Suprapubic skin (tissue), 4 donors: Measurements from ENCODE around the gene PRKAG2.

ENCODE experiments used
- CTCF ChIP-seq, 2 donors: fragments of 200-600 bp in 1 of 2; fragments of 450-650 bp in 1 of 2; sonication (generic) in 1 of 2; IDR thresholded peaks; one replicate each; pipeline ENCODE4 v1.5.1; 2016 to 2019; ENCODE audit warnings: antibody characterized with exemption in 2 of 2, mild to moderate bottlenecking in 1 of 2, moderate library complexity in 1 of 2
- EP300 ChIP-seq: sonication (generic); formaldehyde crosslinking; IDR thresholded peaks from one replicate; pipeline ENCODE4 v1.6.1; 2017; ENCODE audit warnings: antibody characterized with exemption
- POLR2A ChIP-seq, 2 donors: fragments of 450-650 bp; IDR thresholded peaks; one replicate each; pipeline ENCODE4 v1.6.1; 2017; ENCODE audit warnings: antibody characterized with exemption in 2 of 2, mild to moderate bottlenecking in 2 of 2, moderate library complexity in 2 of 2
- POLR2AphosphoS5 ChIP-seq, 3 donors: sonication (generic); formaldehyde crosslinking; IDR thresholded peaks; one replicate each; pipeline ENCODE4 v1.6.1; 2017; ENCODE audit warnings: antibody characterized with exemption in 3 of 3

- TF ChIP-seq POLR2AphosphoS5 (IDR thresholded peaks at IDR 0.05) (no peak), CTCF (IDR thresholded peaks at IDR 0.05) (no peak), EP300 (no peak), POLR2A (IDR thresholded peaks at IDR 0.05) (no peak)
Measured at GRCh38 chr7:151801782-151802468, 75.0 kb downstream of the PRKAG2 start.
